HepG2 (cell line): ENCODE data around the gene SLC34A3. TPM values are rescaled to one million over a fixed set of nuclear protein-coding genes. Genes with fewer than 3 reads are reported as not detected.
A peak's percentile ranks its signal among the peaks of the same experiment; 100 is the strongest.

Source experiments
- ATAC-seq: fragments of 200-7000 bp; cut with Tn5 transposase; 3 replicates; pipeline ENCODE4 v1.9.1; 2020; ENCODE audit warnings: mild to moderate bottlenecking, moderate library complexity
- BruUV-seq: library from RNA; stranded (reverse); fragments of 400-500 nt; replicated peaks from 2 replicates; lab custom pipeline; 2021; lab: Mats Ljungman, UMichigan
- CTCF ChIA-PET: fragments of 300-600 bp; formaldehyde crosslinking; extraction: SDS; loops from one replicate; lab custom pipeline; 2021; ENCODE audit warnings: low total read pairs, inconsistent platforms, low intra/inter-chr PET ratio; lab: Yijun Ruan, JAX
- POLR2A ChIA-PET: fragments of 350-600 bp; sonication (Branson Sonifier 250); formaldehyde crosslinking; loops from one replicate; lab custom pipeline; 2020; ENCODE audit warnings: antibody characterized with exemption, inconsistent platforms; lab: Yijun Ruan, JAX
- DNase-seq: peaks from one replicate; pipeline ENCODE4 v3.0.0-alpha.2; 2015; ENCODE audit warnings: low spot score
- FAIRE-seq: peaks from 3 replicates; lab custom pipeline; 2011; peaks lifted over from hg19 to GRCh38; lab: Jason Lieb, UNC
- H2AFZ ChIP-seq: one replicate; pipeline ENCODE4 v1.6.1; 2011; ENCODE audit warnings: low read length, inconsistent platforms
- H3K27ac ChIP-seq: fragments of 300-600 bp; 3 replicates; pipeline ENCODE4 v1.8.0; 2011; ENCODE audit warnings: mixed run types, mild to moderate bottlenecking, mixed read lengths, low read length, inconsistent platforms; ENCODE audit not compliant: insufficient read depth; ENCODE audit errors: extremely low read length
- H3K27me3 ChIP-seq, 2 experiments: fragments of 200-600 bp in 1 of 2; 2 replicates in 1 of 2; 3 replicates in 1 of 2; pipeline versions ENCODE4 v1.6.0 to v1.8.0; 2011; ENCODE audit warnings: low read length in 2 of 2, mild to moderate bottlenecking in 2 of 2, moderate library complexity in 2 of 2, inconsistent platforms in 1 of 2; ENCODE audit not compliant: insufficient read depth in 2 of 2, control insufficient read depth in 1 of 2
- H3K36me3 ChIP-seq, 2 experiments: fragments of 200-600 bp in 1 of 2; replicated peaks in 1 of 2; 2 replicates in 1 of 2; 3 replicates in 1 of 2; pipeline versions ENCODE4 v1.5.1 to v1.8.0; 2011; ENCODE audit warnings: low read length in 2 of 2, inconsistent platforms in 1 of 2; ENCODE audit not compliant: insufficient read depth in 2 of 2, control insufficient read depth in 1 of 2
- H3K4me1 ChIP-seq: 2 replicates; pipeline ENCODE4 v1.5.1; 2012; ENCODE audit warnings: low read length, inconsistent platforms; ENCODE audit not compliant: insufficient read depth
- H3K4me2 ChIP-seq: 2 replicates; pipeline ENCODE4 v1.6.0; 2011; ENCODE audit warnings: low read depth, low read length, inconsistent platforms
- H3K4me3 ChIP-seq, 3 experiments: fragments of 200-600 bp in 1 of 3; sonication (generic), shearing (Covaris generic) in 1 of 3; replicated peaks in 1 of 3; 2 replicates each; pipeline ENCODE4 v1.5.1; 2011 to 2016; ENCODE audit warnings: low read length in 3 of 3, inconsistent platforms in 2 of 3, low read depth in 2 of 3, mild to moderate bottlenecking in 2 of 3, control low read depth in 1 of 3, mixed read lengths in 1 of 3; ENCODE audit not compliant: insufficient read depth in 1 of 3
- H3K79me2 ChIP-seq: one replicate; pipeline ENCODE4 v1.6.1; 2011; ENCODE audit warnings: low read length, inconsistent platforms; ENCODE audit not compliant: insufficient read depth
- H3K9ac ChIP-seq: 2 replicates; pipeline ENCODE4 v1.6.0; 2011; ENCODE audit warnings: mild to moderate bottlenecking, low read depth, low read length, inconsistent platforms; ENCODE audit not compliant: insufficient read depth
- H3K9me3 ChIP-seq: 2 replicates; pipeline ENCODE4 v1.5.1; 2012; ENCODE audit warnings: mild to moderate bottlenecking, low read length
- H4K20me1 ChIP-seq: 2 replicates; pipeline ENCODE4 v1.6.0; 2011; ENCODE audit warnings: inconsistent platforms, mild to moderate bottlenecking, low read length, moderate library complexity; ENCODE audit not compliant: insufficient read depth
- AGO2 ChIP-seq: fragments of 200-400 bp; formaldehyde crosslinking; optimal IDR thresholded peaks from 2 replicates; pipeline ENCODE3; 2017; ENCODE audit warnings: mild to moderate bottlenecking, low read depth, low read length, moderate library complexity
- ARID3A ChIP-seq: IDR thresholded peaks from 2 replicates; pipeline ENCODE4 v1.6.1; 2012; ENCODE audit warnings: low read depth, low read length, improper control_type of control experiment
- NCOR1 ChIP-seq: fragments of 200-600 bp; sonication (generic); IDR thresholded peaks from 2 replicates; pipeline ENCODE4 v1.7.0; 2017; ENCODE audit warnings: antibody characterized with exemption, low read length, borderline replicate concordance
- TRIM22 ChIP-seq: fragments of 450-650 bp; IDR thresholded peaks from 2 replicates; pipeline ENCODE4 v1.6.1; 2017
- ZNF20 ChIP-seq: sonication (generic); formaldehyde crosslinking; IDR thresholded peaks from 2 replicates; pipeline ENCODE4 v1.4.0; 2020; ENCODE audit warnings: mild to moderate bottlenecking, moderate library complexity, missing genetic modification reagents
- ZNF724P ChIP-seq: sonication (generic); formaldehyde crosslinking; IDR thresholded peaks from 2 replicates; pipeline ENCODE4 v1.8.0; 2022; ENCODE audit warnings: missing genetic modification reagents, borderline replicate concordance
- WGBS: methylation state at CpG from one replicate; pipeline ENCODE4 v1.1.6; 2017; ENCODE audit warnings: low lambda C conversion rate; 5-methylcytosine and 5-hydroxymethylcytosine counted together
- in situ Hi-C: cut with HindIII; loops from 2 replicates; pipeline ENCODE4 v1.10.0; 2017; ENCODE audit warnings: low pct_unique_long_range_greater_than_20kb; ENCODE audit not compliant: extremely low pct_ligation_motif_present
- intact Hi-C: fragments of 100-400 bp; cut with micrococcal nuclease; formaldehyde crosslinking; loops from one replicate; pipeline ENCODE4 v1.10.0; 2022; ENCODE audit not compliant: unreplicated experiment
- polyA plus RNA-seq, 8 experiments: library from polyadenylated mRNA; depleted of rRNA in 3 of 8; stranded (reverse) in 7 of 8; unstranded in 1 of 8; fragments of >200 nt; fragmentation: Illumina TruSeq in 4 of 8; extraction: Trizol in 4 of 8; gene quantifications; 2 replicates each; pipeline versions ENCODE4 v1.2.1 to v1.2.3, GENCODE V29; 2011 to 2016; ENCODE audit warnings: low read depth in 4 of 8, missing spikeins in 1 of 8, mixed read lengths in 1 of 8; ENCODE audit not compliant: insufficient read depth in 1 of 8
- total RNA-seq, 5 experiments: library from RNA; depleted of rRNA; stranded (reverse); fragments of >200 nt; fragmentation: Illumina TruSeq; extraction: Trizol; gene quantifications; 2 replicates each; pipeline ENCODE4 v1.2.3, GENCODE V29; 2016; ENCODE audit warnings: low read depth in 1 of 5

The SLC34A3 gene
- total and polyA plus RNA-seq, 2 of the 13 experiments (the other 11 are each of a cell fraction or from before 2014, with no cell fraction given), result 0.07 to 1.0 TPM

GRCh38 chr9:137211532-137211931 lies 19.2 kb upstream of the SLC34A3 start:
- WGBS, result 93% methylated on average over 13 of the region's 13 CpGs
- in situ Hi-C loops, result no loop called here
- no peak for DNase-seq
- TF ChIP-seq ZNF20 (CRISPR knock-in tag) (no peak), ARID3A (no peak), TRIM22 (no peak), AGO2 (peak; percentile 85), ZNF724P (CRISPR knock-in tag) (no peak), NCOR1 (no peak)
- no TSS peak for BruUV-seq
- no peak for ATAC-seq
- FAIRE-seq, result no peak
- no peak overlapping the region for H3K9ac ChIP-seq
- intact Hi-C loops, result no loop called here
- CTCF ChIA-PET, result no interaction called here
- no peaks in the 10 kb centered on the region for H3K9me3 ChIP-seq
- no peaks in the 10 kb centered on the region; a peak in 1 of 5 replicates for H3K36me3 ChIP-seq
- peaks cover 7% of the 10 kb centered on the region for H3K4me1 ChIP-seq
- no peaks in the 10 kb centered on the region for H4K20me1 ChIP-seq
- H2AFZ ChIP-seq, result no peak overlapping the region
- H3K27me3 ChIP-seq, result no peaks in the 10 kb centered on the region
- H3K79me2 ChIP-seq, result peaks cover 3% of the 10 kb centered on the region
- no peak overlapping the region for H3K4me3 ChIP-seq
- POLR2A ChIA-PET, result no interaction called here
- no peak overlapping the region for H3K27ac ChIP-seq
- H3K4me2 ChIP-seq, result no peak overlapping the region
